Stimulated activated CD8-positive, alpha-beta memory T cell treated with anti-CD3 and anti-CD28 coated beads, Interleukin-4, amount 100 ng/mL, for 4 hours (primary cell): ENCODE results near the gene STX7.

ENCODE experiments used
- DNase-seq, 2 donors: peaks; one replicate each; pipeline ENCODE4 v3.0.0-alpha.2; 2020; ENCODE audit warnings: low read depth in 2 of 2, low spot score in 1 of 2

The STX7 gene

DNA sequence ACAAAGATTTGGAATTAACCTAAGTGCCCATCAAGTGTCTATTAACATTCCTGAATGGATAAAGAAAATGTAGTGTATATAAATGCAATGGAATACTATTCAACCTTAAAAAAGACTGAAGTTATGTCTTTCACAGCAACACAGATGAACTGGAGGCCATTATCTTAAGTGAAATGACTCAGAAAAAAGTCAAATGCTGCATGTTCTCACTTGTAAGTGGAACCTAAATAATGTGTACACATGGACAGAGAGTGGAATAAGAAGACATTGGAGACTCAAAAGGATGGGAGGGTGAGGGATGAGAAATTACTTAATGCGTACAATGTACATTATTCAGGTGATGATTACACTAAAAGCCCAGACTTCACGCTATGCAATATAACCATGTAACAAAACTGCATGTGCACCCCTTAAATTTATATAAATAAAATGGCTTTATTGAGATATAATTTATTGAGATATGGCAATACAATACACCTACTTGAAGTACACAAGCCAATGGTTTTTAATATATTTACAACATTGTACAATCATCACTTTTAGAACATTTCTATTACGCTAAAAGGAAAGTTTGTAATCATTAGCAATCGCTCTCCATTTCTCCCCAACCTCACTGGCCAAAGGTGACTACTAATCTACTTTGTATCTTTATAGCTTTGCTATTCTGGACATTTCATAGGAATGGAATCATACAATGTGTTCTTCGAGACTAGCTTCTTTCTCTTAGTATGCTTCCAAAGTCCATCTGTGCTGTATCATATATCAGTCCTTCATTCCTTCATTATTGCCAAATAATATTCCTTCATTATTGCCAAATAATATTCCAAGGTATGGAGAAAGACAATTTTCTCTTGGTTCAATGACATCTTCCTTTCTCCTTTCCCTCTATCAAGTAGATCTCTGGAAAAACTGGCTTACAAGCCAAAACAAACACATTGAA, 5.8 kb downstream of the STX7 start:
- DNase-seq, result no peak

DNA sequence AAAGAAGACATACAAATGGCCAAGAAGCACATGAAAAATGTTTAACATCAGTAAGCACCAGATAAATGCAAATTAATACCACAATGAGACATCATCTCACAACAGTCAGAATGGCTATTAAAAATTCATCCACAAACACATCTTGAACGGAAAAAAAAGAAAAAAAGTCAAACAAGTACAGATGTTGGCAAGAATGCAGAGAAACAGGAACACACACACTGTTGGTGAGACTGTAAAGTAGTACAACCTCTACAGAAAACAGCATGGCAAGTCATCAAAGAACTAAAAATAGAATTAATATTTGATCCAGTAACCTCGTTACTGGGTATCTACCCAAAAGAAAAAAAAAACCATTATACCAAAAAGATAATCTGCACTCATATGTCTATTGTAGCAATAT, 6.5 kb downstream of the STX7 start:
- DNase-seq, result no peak

DNA sequence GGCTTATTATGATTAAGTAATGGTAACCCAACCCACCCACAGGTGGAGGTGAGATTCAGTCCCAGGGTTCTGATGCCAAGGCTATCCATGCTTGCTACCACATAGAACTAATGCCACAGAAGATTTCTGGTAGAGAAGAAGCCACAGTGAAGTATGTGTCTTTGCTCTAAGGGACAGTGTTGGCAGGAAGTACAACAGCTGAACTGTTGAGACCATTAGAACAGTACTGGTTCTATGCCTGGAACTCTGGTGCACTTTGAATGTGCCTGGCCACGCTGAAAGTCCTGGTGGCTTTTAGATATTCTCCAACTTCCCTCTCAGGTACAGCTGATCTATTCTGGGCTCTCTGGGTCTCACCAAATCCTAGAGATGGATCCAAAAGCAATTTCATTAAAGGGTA, 7.8 kb downstream of the STX7 start:
- no peak for DNase-seq

DNA sequence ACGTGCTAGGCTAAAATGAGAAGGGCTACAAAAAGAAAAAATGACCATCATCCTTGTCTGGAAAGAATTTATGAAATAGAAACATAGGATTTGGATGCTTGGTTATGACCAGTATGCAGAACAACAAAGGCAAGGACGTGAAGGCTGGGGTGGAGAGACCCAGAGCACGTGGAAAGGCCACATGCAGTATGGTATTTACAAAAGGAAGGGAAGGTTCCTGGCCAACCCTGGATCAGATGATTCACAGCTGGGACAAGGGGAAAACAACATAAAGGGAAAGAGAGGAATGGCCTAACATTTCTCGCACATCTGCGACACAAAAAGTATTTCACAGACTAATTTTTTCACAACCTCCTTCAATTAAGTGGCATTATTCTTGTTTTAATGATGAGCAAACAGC, 8.2 kb downstream of the STX7 start:
- no peak for DNase-seq

DNA sequence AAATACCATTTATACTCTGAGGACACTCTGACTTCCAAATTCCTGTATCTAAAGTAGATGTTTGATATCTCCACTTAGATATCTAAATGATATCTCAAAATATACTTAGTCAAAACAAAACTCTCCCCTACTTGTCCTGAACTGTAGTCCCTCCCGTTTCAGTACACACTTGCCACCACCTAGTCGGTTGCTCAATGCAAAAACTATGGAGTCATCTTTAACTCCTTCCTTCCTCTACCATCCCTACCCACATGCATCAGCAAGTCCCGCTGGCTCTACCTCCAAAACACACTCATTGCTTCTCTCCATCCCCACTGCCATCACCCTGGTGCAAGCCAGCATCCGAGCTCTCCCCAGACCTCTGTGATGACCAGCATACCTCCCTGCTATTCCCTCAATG, 13.2 kb downstream of the STX7 start:
- no peak for DNase-seq

DNA sequence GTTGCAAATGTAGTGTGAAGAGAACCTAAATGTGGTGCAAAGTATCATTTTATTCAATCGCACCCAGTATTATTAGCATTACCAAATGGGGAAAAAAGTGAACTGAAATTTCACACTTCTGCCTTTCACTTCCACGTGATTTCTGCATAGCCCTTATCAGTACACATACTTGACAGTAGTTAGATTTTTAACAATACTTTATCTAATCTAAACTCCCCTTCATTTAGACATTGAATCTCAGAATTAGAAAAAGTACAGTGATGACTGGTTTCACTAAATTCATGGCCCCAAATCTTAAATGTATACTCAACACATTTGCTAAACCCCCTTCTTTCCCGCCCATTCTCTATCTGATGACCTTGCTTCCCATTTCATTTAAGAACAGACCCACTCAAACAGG, 14.3 kb downstream of the STX7 start:
- DNase-seq, result no peak

DNA sequence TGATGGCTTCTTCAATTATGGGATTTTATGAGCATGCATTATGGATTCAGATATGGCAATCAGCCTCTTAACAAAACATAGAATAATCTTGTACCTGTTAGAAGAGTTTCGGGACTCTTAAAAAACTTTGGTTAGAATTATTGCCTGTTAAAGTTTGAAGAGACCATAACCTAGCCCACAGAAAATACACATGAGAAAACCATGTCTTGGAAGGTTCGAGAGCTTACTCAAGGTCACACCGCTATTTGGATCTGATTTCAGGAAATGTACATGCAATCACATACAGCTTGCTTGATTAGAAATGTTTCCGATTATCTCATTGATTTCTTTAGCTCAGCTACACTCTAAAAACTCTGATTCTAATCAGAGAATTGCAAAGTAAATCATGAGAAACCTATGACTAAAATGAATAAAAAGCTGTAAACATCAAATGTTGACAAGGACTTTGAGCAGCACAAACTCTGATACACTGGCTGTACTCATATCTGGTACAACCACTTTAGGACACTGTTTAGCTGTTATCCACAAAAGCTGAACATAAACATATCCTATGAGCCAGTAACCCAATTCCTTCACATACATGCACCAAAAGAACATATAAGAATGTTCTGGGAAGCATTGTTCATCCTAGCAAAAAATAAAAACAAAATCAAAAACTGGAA, 16.3 kb downstream of the STX7 start:
- DNase-seq, result no peak

DNA sequence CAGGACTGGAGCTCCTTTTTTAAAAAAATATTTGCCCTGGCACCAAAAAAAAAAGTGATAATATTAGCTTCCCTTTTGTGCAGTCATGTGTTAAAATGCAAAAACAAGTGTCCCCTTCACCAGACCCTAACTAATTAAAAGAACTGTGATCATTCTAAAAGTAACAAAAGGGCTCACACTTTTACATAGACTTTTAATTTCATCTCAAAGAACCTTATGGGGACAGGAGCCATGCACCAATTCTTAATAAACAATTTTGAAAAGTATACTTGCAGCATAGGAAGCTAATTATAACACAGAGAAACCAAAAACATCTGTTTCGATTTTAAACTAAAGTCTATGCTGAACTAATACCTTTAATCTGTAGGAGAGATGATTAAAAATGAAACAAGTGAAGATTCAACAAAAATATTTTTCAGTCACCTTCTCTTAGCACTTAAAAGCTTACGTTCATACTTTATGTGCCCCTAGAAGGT, 17.3 kb downstream of the STX7 start:
- DNase-seq, result no peak

DNA sequence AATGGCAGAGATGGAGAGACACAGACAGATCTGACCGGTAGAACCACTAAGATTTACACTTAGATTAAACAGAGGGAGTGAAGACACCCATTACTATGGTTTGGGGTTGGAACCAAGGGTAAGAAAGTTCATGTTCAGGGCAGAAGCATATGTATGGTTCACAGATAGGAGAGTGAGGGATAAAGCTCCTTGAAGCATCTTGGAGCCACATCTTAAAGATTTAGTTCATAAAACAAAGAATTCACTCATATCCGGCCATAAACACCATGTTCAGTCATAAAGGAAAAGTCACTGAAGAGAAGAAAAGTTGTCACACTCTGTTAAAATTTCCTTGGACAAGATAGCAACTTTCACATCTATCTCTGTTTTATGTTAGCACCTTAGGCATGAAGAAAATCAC, 18.0 kb downstream of the STX7 start:
- DNase-seq, result no peak

DNA sequence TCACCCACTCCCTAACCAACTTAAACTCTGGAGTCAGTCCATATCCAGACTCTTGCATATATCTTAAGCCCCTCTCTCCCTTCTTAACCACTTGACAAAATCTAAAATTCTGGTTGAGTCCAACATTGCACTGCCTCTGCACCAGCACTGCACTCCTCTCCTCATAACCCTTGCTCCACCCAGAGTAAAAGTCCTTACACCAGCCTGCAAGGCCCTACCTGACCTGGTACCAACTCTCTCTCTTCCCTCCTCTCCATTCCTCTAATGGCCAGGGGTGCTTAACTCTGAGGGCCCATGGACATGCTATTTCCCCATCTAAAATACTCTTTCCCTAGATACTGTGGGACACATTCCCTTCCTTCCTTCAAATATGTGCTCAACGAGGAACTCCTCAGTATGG, 21.0 kb downstream of the STX7 start:
- no peak for DNase-seq

DNA sequence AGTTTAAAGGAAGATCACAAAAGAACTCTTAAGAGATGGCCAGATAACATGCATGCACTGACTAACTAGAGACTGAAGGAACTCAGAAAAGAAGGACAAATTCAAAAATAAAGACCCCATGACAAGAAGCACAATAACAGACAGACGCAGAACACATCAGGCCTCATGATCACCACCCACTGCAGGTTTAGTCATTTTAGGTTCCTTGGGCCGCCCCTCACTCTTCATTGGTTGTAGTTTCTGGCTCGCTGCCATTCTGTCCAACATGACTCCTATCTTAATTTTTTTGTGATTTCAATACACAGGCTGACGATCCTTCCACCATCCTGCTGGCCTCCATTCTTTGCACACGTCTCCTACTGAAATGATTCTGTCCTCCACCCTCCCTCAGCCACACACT, 21.6 kb downstream of the STX7 start:
- no peak for DNase-seq

DNA sequence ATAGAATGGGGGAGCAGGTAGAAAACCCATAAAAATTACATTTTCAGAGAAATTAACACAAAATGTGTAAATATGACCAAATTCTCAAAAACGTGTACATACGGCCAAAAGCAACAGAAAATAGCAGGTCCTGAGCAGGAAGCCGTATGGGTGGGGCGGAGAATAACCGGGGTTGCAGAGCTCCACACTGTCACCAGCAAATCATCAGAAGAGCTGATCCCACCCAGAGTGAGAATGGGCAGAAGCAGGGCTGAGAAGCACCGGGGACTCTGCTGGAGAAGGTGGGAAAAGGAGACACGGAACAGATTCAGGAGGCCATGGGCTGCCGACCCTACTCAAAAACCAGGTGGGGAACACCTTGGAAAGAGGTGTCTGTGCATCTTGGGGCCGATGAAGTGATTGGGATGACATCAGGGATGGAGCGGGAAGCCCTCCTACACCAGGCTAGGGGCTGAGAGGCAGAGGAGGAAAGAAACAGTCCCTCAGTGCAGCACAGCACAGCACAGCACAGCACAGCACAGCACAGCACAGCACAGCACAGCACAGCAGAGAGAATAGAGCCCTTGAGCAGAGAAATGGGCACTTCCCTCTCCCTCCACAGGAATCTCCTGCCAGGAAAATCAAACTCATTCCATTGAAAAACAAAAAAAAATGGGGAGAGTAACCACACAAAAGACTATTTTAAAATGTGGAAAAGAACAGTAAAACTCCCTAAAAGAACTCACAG, 22.3 kb downstream of the STX7 start:
- DNase-seq, result no peak

DNA sequence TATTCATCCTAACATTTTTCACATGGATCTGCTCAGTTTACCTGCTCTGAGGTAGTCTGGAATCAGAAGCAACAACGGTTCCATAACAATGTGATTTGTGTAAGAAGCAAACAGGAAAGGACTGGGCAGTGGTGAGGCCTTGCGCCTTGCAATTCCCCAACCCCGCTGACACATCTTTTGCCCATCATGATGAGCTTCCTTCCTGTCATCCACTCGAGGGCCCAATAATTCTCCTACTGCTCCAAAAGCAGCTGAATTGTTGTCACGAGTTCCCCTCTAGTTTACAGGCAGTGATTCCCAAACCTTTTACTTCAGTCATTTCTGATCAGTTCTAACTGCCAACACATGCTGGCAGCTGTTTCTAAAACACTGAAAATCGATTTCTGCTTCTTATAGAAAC, 22.9 kb downstream of the STX7 start:
- DNase-seq, result no peak

DNA sequence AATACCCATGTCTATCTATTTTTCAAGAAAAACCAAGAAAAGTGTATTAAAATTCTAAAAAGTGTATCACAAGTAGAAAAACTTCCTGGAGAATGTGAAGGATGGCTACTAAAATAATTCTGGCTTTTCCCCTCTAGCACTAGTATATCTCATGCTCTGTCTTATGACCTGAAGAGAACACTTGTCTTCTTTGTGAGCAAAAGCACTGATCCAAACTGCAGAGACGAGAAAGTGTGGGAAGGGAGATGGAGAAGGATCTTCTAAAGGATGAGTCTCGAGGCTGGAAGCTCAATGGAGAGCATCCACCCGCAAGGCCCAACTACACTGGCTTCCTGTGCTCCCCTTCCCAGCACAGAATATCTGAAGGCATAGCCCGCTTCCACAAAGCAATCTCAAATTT, 23.5 kb downstream of the STX7 start:
- no peak for DNase-seq

DNA sequence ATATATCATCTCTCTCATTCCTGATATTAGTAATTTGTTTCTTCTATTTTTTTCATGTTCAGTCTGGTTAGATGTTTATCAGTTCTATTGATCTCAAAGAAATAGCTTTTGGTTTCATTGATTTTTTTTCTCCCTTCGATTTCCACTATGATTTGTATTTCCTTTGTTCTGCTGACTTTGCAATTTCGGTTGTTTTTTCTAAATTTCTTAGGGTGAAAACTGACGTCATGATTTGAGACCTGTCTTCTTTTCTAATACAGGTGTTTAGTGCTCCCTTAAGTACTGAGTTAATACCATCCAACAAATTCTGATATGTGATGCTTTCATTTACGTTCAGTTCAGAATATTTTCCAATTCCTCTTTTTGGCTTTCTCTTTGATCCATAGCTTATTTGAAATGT, 25.2 kb downstream of the STX7 start:
- no peak for DNase-seq

DNA sequence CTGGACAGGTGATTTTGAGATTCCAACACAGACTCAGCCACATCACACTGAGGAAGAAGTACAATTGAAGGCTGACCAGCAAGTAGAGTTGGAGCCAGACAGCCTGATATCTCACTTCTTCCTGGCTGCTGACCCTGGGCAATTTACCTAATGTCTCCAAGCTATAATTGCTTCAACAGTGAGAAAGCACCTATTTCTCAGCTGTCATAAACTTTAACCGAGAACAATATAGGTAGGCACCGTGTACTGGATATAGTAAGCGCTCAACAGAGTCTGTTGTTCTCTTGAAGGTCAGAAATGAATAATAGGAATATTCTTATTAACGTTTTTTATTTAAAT, 28.3 kb downstream of the STX7 start:
- no peak for DNase-seq

DNA sequence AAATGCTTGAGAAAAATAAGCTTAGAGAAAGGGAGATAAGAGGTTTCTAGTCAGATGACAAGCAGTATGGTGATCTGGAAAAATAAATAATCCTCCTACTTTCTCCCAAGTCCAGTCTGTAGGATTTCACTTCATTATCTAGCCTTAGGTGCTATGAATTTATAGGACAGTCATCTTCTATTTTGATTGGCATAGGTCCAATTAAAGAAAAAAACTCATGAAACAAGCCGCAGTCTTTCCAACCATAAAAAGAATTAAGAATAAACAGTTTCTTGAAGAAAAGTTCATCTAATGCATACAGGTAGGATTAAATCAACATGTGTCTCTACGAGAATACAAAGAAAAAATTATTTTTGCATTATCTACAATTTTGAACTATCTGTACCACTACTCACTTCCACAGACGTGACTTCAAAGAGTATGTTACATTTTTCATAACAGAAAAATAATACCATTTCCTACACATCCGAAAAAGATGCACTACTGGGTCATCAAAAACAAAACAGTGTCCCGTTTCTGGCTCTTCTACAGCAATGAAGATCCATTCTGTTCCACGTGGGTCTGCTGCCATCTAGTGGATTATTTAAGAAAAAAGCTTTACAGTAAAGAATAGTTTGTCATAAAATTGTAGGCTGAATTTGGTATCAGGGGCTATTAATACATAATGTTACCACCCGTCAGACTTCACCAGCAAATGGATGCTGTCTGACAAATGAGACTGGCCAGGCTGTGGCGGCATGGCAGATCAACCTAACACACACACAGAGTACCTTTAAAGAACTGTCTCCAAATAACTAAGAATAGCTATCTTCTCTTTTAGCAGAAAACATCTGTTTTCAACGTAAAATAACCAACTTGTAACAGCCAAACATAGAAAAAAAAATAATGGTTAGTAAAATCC, 28.9 kb downstream of the STX7 start:
- peak in 1 of 2 donors; percentile 3 for DNase-seq

DNA sequence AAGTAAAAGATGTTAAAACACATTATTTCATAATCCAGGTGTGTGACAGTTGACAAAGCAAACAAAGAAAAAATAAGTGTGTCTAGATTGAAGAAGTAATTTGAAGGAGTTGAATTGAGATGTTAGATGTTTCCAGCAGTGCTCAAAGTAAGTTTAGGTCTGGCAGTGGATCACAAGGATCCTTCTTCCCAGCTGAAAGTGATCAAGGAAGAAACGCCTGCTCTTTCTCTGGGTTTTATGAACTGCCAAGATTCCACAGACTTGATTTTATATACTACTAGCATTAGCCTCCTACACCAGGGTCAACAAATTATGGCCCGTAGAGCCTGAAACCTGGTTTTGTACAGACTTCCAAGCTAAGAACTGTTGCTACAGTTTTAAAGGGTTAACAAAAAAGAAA, 30.3 kb downstream of the STX7 start:
- no peak for DNase-seq

DNA sequence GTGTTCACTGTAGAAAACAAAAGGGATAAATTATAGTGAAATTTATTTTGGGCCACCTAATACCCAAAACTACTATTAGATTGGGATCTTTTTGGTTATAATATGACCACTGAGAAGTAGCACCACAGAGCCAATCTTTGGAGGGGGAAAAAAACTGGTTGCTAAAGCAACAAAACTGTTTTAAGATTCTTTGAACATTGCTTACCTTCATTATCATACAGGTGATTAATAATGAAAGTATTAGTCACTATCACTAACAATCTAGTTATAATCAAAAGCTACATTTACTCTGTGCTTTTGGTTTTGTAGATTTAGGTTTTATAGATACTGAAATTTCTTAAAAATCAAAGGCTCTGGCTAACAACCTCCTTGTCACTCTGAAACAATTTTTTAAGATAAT, 31.7 kb downstream of the STX7 start:
- no peak for DNase-seq

DNA sequence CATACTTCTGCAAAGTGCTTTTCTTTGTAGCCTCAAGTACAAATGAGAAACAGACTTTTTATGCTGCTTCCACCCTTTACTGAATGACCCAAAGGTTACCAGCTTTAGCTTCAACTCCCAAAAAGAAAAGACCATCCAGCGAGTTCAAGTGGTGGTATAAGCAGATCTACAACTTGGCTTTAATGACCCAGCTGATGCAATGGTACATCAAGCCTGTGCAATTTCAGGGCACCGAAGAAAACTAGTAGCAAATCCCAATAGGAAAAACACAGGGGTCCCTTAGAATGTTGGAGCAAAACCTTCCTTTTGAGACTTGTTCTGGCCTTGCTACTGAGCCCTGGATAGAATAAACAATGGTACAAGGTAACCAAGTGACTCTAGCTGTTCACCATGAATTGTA, 33.8 kb downstream of the STX7 start:
- DNase-seq, result no peak

DNA sequence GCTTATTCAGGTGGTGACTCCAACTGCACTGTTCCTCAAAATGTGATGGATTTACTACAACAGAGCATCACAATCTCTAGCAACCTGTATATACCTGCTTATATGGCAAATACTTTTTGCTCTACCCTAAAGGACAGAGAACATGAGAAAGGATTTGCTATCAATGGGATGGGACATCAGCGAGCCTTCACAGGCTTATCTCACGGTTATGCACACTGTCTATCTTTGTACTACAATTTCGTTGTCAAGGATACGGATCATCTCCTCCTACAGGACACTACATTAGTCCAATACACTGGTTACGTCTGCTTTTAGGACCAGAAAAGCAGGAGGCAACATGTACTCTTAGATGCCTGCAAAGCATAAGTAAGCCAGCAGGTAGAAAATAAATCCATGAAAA, 34.2 kb downstream of the STX7 start:
- DNase-seq, result no peak
